OCI-LY7 (cell line): ENCODE data around the gene PRKCA.

Experiments
- CTCF ChIP-seq: fragments of 200-600 bp; sonication (generic); conservative IDR thresholded peaks from 2 replicates; pipeline ENCODE4 v1.5.1; 2014; ENCODE audit warnings: mild to moderate bottlenecking, antibody characterized with exemption, low read length, moderate library complexity, mixed read lengths
- EZH2phosphoT487 ChIP-seq: fragments of 200-600 bp; sonication (generic); IDR thresholded peaks from 2 replicates; pipeline ENCODE4 v1.6.1; 2018; ENCODE audit warnings: low read depth, borderline replicate concordance, mild to moderate bottlenecking, mixed run types, antibody characterized with exemption, low read length, moderate library complexity, mixed read lengths

GRCh38 chr17:66611397-66611796 is 309.0 kb downstream of the PRKCA start:
- TF ChIP-seq CTCF: no peak
- no peak for TF ChIP-seq EZH2phosphoT487
